Measurements from ENCODE around the gene ZDHHC4. TPM values are rescaled to one million over a fixed set of nuclear protein-coding genes. Genes with fewer than 3 reads are reported as not detected.

Gene ZDHHC4
- total RNA-seq, 1 donor from 2014 or later, result 36.3 TPM

GRCh38 chr7:6542368-6542767, 34.9 kb upstream of the ZDHHC4 start:
- Histone ChIP-seq H3K4me1 (no peaks in the 10 kb centered on the region), H3K27ac (no peak overlapping the region), H3K36me3 (no peaks in the 10 kb centered on the region), H3K9me3 (no peaks in the 10 kb centered on the region), H3K4me3 (no peak overlapping the region), H3K27me3 (no peaks in the 10 kb centered on the region)
- intact Hi-C loops (cut with DNase I), result no loop called here
- no peak for DNase-seq (ENCODE audit: extremely low spot score in 2 of 2)
- TF ChIP-seq POLR2A (IDR thresholded peaks at IDR 0.05), result no peak
- TF ChIP-seq CTCF (IDR thresholded peaks at IDR 0.05), result no peak

- intact Hi-C loops (cut with DNase I), result no loop called here
- TF ChIP-seq POLR2AphosphoS5 (IDR thresholded peaks at IDR 0.05; ENCODE audit: insufficient read depth in 1 of 2, low read depth in 1 of 2), result no peak
Observed at GRCh38 chr7:6545398-6546126, 31.7 kb upstream of the ZDHHC4 start.

GRCh38 chr7:6546498-6547251, 30.6 kb upstream of the ZDHHC4 start:
- Histone ChIP-seq H3K4me3 (no peak overlapping the region), H3K4me1 (no peaks in the 10 kb centered on the region), H3K36me3 (no peaks in the 10 kb centered on the region), H3K27ac (no peak overlapping the region), H3K9me3 (no peaks in the 10 kb centered on the region), H3K27me3 (no peaks in the 10 kb centered on the region)
- TF ChIP-seq POLR2A (IDR thresholded peaks at IDR 0.05), result no peak
- TF ChIP-seq POLR2AphosphoS5 (IDR thresholded peaks at IDR 0.05; ENCODE audit: insufficient read depth in 1 of 2, low read depth in 1 of 2), result no peak
- TF ChIP-seq CTCF (IDR thresholded peaks at IDR 0.05), result no peak
- DNase-seq (ENCODE audit: extremely low spot score in 2 of 2), result no peak
- intact Hi-C loops (cut with DNase I), result no loop called here

More at GRCh38 chr7:6545398-6546126, 31.7 kb upstream of the ZDHHC4 start:
- Histone ChIP-seq H3K4me1 (no peaks in the 10 kb centered on the region), H3K9me3 (no peaks in the 10 kb centered on the region), H3K27me3 (no peaks in the 10 kb centered on the region), H3K4me3 (no peak overlapping the region), H3K27ac (no peak overlapping the region), H3K36me3 (no peaks in the 10 kb centered on the region)
- DNase-seq (ENCODE audit: extremely low spot score in 2 of 2), result no peak

GRCh38 chr7:6547400-6547799, 29.9 kb upstream of the ZDHHC4 start:
- Histone ChIP-seq H3K9me3 (no peaks in the 10 kb centered on the region), H3K4me3 (no peak overlapping the region), H3K4me1 (no peaks in the 10 kb centered on the region), H3K27ac (no peak overlapping the region), H3K27me3 (no peaks in the 10 kb centered on the region), H3K36me3 (no peaks in the 10 kb centered on the region)
- intact Hi-C loops (cut with DNase I), result no loop called here
- DNase-seq (ENCODE audit: extremely low spot score in 2 of 2), result no peak
- no peak for TF ChIP-seq CTCF (IDR thresholded peaks at IDR 0.05)
- TF ChIP-seq POLR2AphosphoS5 (IDR thresholded peaks at IDR 0.05; ENCODE audit: insufficient read depth in 1 of 2, low read depth in 1 of 2), result no peak
- no peak for TF ChIP-seq POLR2A (IDR thresholded peaks at IDR 0.05)

GRCh38 chr7:6551016-6551511, 26.2 kb upstream of the ZDHHC4 start, which contains the start of gene GRID2IP:
Gene GRID2IP (minus strand): TSS chr7:6551461. CDS start chr7:6551436, 25 bp downstream.
- no peak within 1 kb of the TSS for H3K4me3 ChIP-seq
- H3K27ac ChIP-seq, result no peak within 1 kb of the TSS
- TF ChIP-seq CTCF (IDR thresholded peaks at IDR 0.05) (no peak), POLR2A (IDR thresholded peaks at IDR 0.05) (no peak), POLR2AphosphoS5 (IDR thresholded peaks at IDR 0.05; ENCODE audit: insufficient read depth in 1 of 2, low read depth in 1 of 2) (no peak)
- H3K9me3 ChIP-seq, result no peaks in the 10 kb centered on the region
- no peaks in the 10 kb centered on the region for H3K36me3 ChIP-seq
- no peaks in the 10 kb centered on the region for H3K27me3 ChIP-seq
- H3K4me1 ChIP-seq, result no peaks in the 10 kb centered on the region
- intact Hi-C loops (cut with DNase I), result no loop called here
- no peak for DNase-seq (ENCODE audit: extremely low spot score in 2 of 2)
